ENCODE data around the gene EHBP1L1. TPM values are rescaled to one million over a fixed set of nuclear protein-coding genes. Genes with fewer than 3 reads are reported as not detected.

The EHBP1L1 gene
- total and polyA plus RNA-seq, 2 of the 13 experiments (the other 11 are each of a cell fraction or from before 2014, with no cell fraction given): 8.3 to 10.6 TPM

- no peak for TF ChIP-seq ZMAT5 (CRISPR knock-in tag; IDR thresholded peaks at IDR 0.05; ENCODE audit: borderline replicate concordance, low read depth)
- no peak for TF ChIP-seq ZNF761 (CRISPR knock-in tag; conservative IDR thresholded peaks at IDR 0.05)
- no peak for TF ChIP-seq RBM22 (optimal IDR thresholded peaks at IDR 0.05; ENCODE audit: low read length)
- no peak for TF ChIP-seq SCMH1 (CRISPR knock-in tag; IDR thresholded peaks at IDR 0.05; ENCODE audit: borderline replicate concordance)
- no peak for TF ChIP-seq NAIF1 (CRISPR knock-in tag; IDR thresholded peaks at IDR 0.05; ENCODE audit: borderline replicate concordance)
- no peak for TF ChIP-seq CEBPZ (IDR thresholded peaks at IDR 0.05; ENCODE audit: low read length)
- TF ChIP-seq ZNF282 (IDR thresholded peaks at IDR 0.05; ENCODE audit: partially characterized antibody): no peak
- TF ChIP-seq MEIS2 (CRISPR knock-in tag; IDR thresholded peaks at IDR 0.05): peak; percentile 71
- TF ChIP-seq ARID2 (CRISPR knock-in tag; IDR thresholded peaks at IDR 0.05; ENCODE audit: borderline replicate concordance): no peak
- 0 out of 2 replicates have a peak, but pooled peaks have one; percentile 25 for TF ChIP-seq ZBTB25 (CRISPR knock-in tag; IDR thresholded peaks at IDR 0.05)
- TF ChIP-seq MXI1 (IDR thresholded peaks at IDR 0.05; ENCODE audit: borderline replicate concordance, low read depth, low read length): no peak; the same call in 2 of the 3 replicates
- TF ChIP-seq ZNF512B (CRISPR knock-in tag; IDR thresholded peaks at IDR 0.05; ENCODE audit: borderline replicate concordance): no peak
- no peak for TF ChIP-seq E2F1 (CRISPR knock-in tag; IDR thresholded peaks at IDR 0.05)
- TF ChIP-seq RFX1 (IDR thresholded peaks at IDR 0.05): no peak
These were observed 29.5 kb upstream of the EHBP1L1 start (continued) for GRCh38 chr11:65546217-65546958.

Data from HepG2 (cell line).